ENCODE data around the gene HIGD2A. TPM values are rescaled to one million over a fixed set of nuclear protein-coding genes. Genes with fewer than 3 reads are reported as not detected.

HIGD2A gene
- total RNA-seq, 4 donors from 2014 or later, result 4.6 to 74.5 (median 26.7) TPM

GRCh38 chr5:176420086-176420485, 31.5 kb downstream of the HIGD2A start:
- Histone ChIP-seq H3K4me3 (no peak overlapping the region), H3K36me3 (no peaks in the 10 kb centered on the region), H3K4me1 (peaks cover 3 to 5% of the 10 kb centered on the region in 2 donors), H3K9me3 (no peaks in the 10 kb centered on the region), H3K27me3 (no peaks in the 10 kb centered on the region), H3K27ac (no peak overlapping the region)
- intact Hi-C loops (cut with DNase I; ENCODE audit: low total_unique reads), result no loop called here
- no peak for TF ChIP-seq CTCF (IDR thresholded peaks at IDR 0.05)
- no peak for TF ChIP-seq POLR2A (IDR thresholded peaks at IDR 0.05)
- DNase-seq, result no peak

GRCh38 chr5:176420972-176421544, 32.5 kb downstream of the HIGD2A start:
- H3K27ac ChIP-seq, result no peak overlapping the region
- no peak for TF ChIP-seq POLR2A (IDR thresholded peaks at IDR 0.05)
- no peak for TF ChIP-seq CTCF (IDR thresholded peaks at IDR 0.05)
- intact Hi-C loops (cut with DNase I; ENCODE audit: low total_unique reads), result no loop called here
- H3K36me3 ChIP-seq, result no peaks in the 10 kb centered on the region
- H3K27me3 ChIP-seq, result no peaks in the 10 kb centered on the region
- H3K4me1 ChIP-seq, result peaks cover 3 to 4% of the 10 kb centered on the region in 2 donors
- no peak for DNase-seq
- no peak overlapping the region for H3K4me3 ChIP-seq
- no peaks in the 10 kb centered on the region for H3K9me3 ChIP-seq

- intact Hi-C loops (cut with DNase I; ENCODE audit: low total_unique reads), result no loop called here
- Histone ChIP-seq H3K27me3 (no peaks in the 10 kb centered on the region), H3K4me1 (no peaks in the 10 kb centered on the region), H3K27ac (no peak overlapping the region), H3K36me3 (no peaks in the 10 kb centered on the region), H3K4me3 (no peak overlapping the region), H3K9me3 (no peaks in the 10 kb centered on the region)
- TF ChIP-seq CTCF (IDR thresholded peaks at IDR 0.05) (no peak), POLR2A (IDR thresholded peaks at IDR 0.05) (no peak)
- no peak for DNase-seq
Observed at GRCh38 chr5:176424181-176424580, 35.6 kb downstream of the HIGD2A start.

- Histone ChIP-seq H3K27me3 (no peaks in the 10 kb centered on the region), H3K4me3 (no peak overlapping the region), H3K4me1 (no peaks in the 10 kb centered on the region), H3K36me3 (no peaks in the 10 kb centered on the region), H3K9me3 (no peaks in the 10 kb centered on the region), H3K27ac (no peak overlapping the region)
- DNase-seq, result no peak
- intact Hi-C loops (cut with DNase I; ENCODE audit: low total_unique reads), result no loop called here
- TF ChIP-seq CTCF (IDR thresholded peaks at IDR 0.05) (no peak), POLR2A (IDR thresholded peaks at IDR 0.05) (no peak)
Observed at GRCh38 chr5:176425138-176425537, 36.6 kb downstream of the HIGD2A start.

- TF ChIP-seq CTCF (IDR thresholded peaks at IDR 0.05) (no peak), POLR2A (IDR thresholded peaks at IDR 0.05) (no peak)
- no peak overlapping the region for H3K27ac ChIP-seq
- H3K4me1 ChIP-seq, result no peaks in the 10 kb centered on the region
- no peaks in the 10 kb centered on the region for H3K27me3 ChIP-seq
- intact Hi-C loops (cut with DNase I; ENCODE audit: low total_unique reads), result no loop called here
- H3K36me3 ChIP-seq, result no peaks in the 10 kb centered on the region
- no peaks in the 10 kb centered on the region for H3K9me3 ChIP-seq
- H3K4me3 ChIP-seq, result no peak overlapping the region
- no peak for DNase-seq
Observed at GRCh38 chr5:176425791-176426190, 37.2 kb downstream of the HIGD2A start.
